Measurements from ENCODE around the gene EP400. TPM values are rescaled to one million over a fixed set of nuclear protein-coding genes. Genes with fewer than 3 reads are reported as not detected.

The EP400 gene
- total RNA-seq, 1 experiment from 2014 or later = 80.1 TPM

DNA sequence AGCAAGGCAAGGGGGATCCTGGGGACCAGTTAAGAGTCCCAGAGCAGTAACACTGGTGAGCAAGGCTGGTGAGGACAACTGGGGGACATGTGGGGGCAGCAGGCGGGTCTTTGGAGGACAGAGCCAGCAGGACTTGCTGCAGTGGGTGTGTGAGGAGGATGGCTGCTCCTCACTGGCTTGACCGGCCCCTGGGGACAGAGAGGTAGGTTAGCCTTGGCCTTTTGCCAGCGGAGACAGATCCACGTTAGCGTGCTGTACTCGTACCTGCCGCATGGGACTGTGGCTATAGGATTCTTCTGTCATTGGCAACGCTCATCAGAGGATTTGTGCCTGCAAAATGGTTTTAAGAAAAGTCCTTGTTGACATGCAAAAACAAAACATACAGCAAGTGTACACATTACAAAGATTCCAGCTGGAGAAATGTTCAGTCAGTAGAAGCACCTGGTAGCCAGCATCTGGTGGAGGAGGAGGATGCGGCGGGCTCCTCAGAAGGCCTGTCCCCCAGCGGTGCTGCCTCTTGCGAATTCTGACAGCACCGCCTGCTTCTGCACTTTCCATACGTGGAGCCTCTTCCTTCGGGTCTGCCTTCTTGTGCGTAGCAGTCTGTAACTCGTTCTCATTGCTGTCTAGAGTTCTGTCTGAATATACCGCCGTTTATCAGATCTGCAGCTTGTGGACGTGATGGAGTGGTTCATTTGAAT, 91.3 kb downstream of the EP400 start:
- Histone ChIP-seq H3K27ac (ENCODE audit: low read depth, low read length, poor library complexity, severe bottlenecking) (no peak overlapping the region), H3K4me1 (ENCODE audit: insufficient read depth, low read length, poor library complexity, severe bottlenecking) (no peaks in the 10 kb centered on the region), H3K9me3 (ENCODE audit: low read depth, low read length, poor library complexity, severe bottlenecking) (no peaks in the 10 kb centered on the region), H3K36me3 (ENCODE audit: insufficient read depth, low read length, poor library complexity, severe bottlenecking) (peaks cover 49% of the 10 kb centered on the region), H3K4me3 (ENCODE audit: low read depth, low read length, poor library complexity, severe bottlenecking) (no peak overlapping the region), H3K27me3 (replicated peaks; ENCODE audit: insufficient read depth, low read depth, low read length, poor library complexity) (no peaks in the 10 kb centered on the region)
- no TSS peak for BruUV-seq (replicated peaks)
- intact Hi-C loops (cut with micrococcal nuclease; ENCODE audit: unreplicated experiment) = no loop called here
- POLR2A ChIA-PET (ENCODE audit: low non-redundant PET) = no interaction called here
- TF ChIP-seq, protein P1, sequence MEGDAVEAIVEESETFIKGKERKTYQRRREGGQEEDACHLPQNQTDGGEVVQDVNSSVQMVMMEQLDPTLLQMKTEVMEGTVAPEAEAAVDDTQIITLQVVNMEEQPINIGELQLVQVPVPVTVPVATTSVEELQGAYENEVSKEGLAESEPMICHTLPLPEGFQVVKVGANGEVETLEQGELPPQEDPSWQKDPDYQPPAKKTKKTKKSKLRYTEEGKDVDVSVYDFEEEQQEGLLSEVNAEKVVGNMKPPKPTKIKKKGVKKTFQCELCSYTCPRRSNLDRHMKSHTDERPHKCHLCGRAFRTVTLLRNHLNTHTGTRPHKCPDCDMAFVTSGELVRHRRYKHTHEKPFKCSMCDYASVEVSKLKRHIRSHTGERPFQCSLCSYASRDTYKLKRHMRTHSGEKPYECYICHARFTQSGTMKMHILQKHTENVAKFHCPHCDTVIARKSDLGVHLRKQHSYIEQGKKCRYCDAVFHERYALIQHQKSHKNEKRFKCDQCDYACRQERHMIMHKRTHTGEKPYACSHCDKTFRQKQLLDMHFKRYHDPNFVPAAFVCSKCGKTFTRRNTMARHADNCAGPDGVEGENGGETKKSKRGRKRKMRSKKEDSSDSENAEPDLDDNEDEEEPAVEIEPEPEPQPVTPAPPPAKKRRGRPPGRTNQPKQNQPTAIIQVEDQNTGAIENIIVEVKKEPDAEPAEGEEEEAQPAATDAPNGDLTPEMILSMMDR (conservative IDR thresholded peaks at IDR 0.05; ENCODE audit: low read depth, low read length) = no peak
- no peak for TF ChIP-seq EZH2 (IDR thresholded peaks at IDR 0.05; ENCODE audit: borderline replicate concordance, low read depth, low read length, poor library complexity, severe bottlenecking)
- DNase-seq (ENCODE audit: low spot score) = no peak
- CTCF ChIA-PET = no interaction called here

DNA sequence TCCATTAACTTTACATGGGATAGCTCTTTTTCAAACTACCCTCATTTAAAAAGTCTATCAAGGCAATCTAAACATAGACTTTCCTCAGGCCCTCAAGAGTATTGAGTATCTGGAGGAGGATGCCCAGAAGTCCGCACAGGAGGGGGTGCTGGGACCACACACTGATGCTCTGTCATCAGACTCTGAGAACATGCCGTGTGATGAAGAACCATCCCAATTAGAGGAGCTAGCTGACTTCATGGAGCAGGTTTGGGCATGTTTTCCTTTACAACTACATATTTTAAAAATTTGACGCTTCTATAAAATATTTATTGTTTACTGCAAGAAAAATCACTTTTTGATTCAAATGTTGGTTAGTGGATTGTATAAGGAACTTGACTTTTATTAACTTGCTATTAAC, 93.5 kb downstream of the EP400 start:
- ChIA-PET CTCF (no interaction called here), POLR2A (ENCODE audit: low non-redundant PET) (no interaction called here)
- Histone ChIP-seq H3K36me3 (ENCODE audit: insufficient read depth, low read length, poor library complexity, severe bottlenecking) (peaks cover 46% of the 10 kb centered on the region), H3K27ac (ENCODE audit: low read depth, low read length, poor library complexity, severe bottlenecking) (no peak overlapping the region), H3K4me1 (ENCODE audit: insufficient read depth, low read length, poor library complexity, severe bottlenecking) (peaks cover 14% of the 10 kb centered on the region), H3K9me3 (ENCODE audit: low read depth, low read length, poor library complexity, severe bottlenecking) (no peaks in the 10 kb centered on the region), H3K27me3 (replicated peaks; ENCODE audit: insufficient read depth, low read depth, low read length, poor library complexity) (no peaks in the 10 kb centered on the region), H3K4me3 (ENCODE audit: low read depth, low read length, poor library complexity, severe bottlenecking) (no peak overlapping the region)
- DNase-seq (ENCODE audit: low spot score) = no peak
- no TSS peak for BruUV-seq (replicated peaks)
- intact Hi-C loops (cut with micrococcal nuclease; ENCODE audit: unreplicated experiment) = no loop called here
- TF ChIP-seq, protein P1 (conservative IDR thresholded peaks at IDR 0.05; ENCODE audit: low read depth, low read length) = no peak

DNA sequence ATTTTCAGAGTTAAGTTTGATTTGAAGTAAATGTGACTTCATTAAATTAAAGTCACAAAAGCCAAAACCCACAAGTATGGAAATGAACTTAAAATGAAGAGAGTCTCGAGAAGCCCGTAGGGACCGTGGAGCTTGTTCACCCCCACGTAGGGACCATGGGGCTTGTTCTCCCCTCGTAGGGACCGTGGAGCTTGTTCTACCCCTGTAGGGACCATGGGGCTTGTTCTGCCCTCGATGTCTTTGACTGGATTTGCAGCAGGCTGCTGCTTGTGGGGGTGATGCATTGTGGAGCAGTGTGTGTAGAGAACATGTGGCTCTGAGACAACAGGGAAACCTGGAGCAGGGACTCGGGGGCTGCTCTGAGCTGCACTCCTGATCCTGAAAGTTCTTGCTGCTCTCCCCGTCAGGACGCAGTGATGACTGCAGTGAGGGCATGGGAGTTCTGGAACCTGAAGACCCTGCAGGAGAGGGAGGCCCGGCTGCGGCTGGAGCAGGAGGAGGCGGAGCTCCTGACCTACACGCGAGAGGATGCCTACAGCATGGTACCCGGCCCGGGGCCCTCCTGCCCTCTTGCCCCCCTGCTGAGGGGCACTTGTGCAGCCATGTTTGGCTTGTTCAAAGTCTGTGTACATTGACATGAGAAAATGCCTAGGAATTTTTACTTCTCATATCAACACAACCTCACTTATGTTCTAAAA, 94.2 kb downstream of the EP400 start:
- CTCF ChIA-PET = no interaction called here
- Histone ChIP-seq H3K4me1 (ENCODE audit: insufficient read depth, low read length, poor library complexity, severe bottlenecking) (peaks cover 19% of the 10 kb centered on the region), H3K27ac (ENCODE audit: low read depth, low read length, poor library complexity, severe bottlenecking) (no peak overlapping the region), H3K27me3 (replicated peaks; ENCODE audit: insufficient read depth, low read depth, low read length, poor library complexity) (no peaks in the 10 kb centered on the region), H3K9me3 (ENCODE audit: low read depth, low read length, poor library complexity, severe bottlenecking) (no peaks in the 10 kb centered on the region), H3K4me3 (ENCODE audit: low read depth, low read length, poor library complexity, severe bottlenecking) (no peak overlapping the region), H3K36me3 (ENCODE audit: insufficient read depth, low read length, poor library complexity, severe bottlenecking) (peaks cover 47% of the 10 kb centered on the region)
- no peak for DNase-seq (ENCODE audit: low spot score)
- BruUV-seq (replicated peaks) = no TSS peak
- POLR2A ChIA-PET (ENCODE audit: low non-redundant PET) = no interaction called here
- intact Hi-C loops (cut with micrococcal nuclease; ENCODE audit: unreplicated experiment) = no loop called here
- TF ChIP-seq, protein P1 (conservative IDR thresholded peaks at IDR 0.05; ENCODE audit: low read depth, low read length) = no peak
- no peak for TF ChIP-seq EZH2 (IDR thresholded peaks at IDR 0.05; ENCODE audit: borderline replicate concordance, low read depth, low read length, poor library complexity, severe bottlenecking)
